ENCODE data around the gene SGO2.
A peak's percentile ranks its signal among the peaks of the same experiment; 100 is the strongest.

The SGO2 gene

DNA sequence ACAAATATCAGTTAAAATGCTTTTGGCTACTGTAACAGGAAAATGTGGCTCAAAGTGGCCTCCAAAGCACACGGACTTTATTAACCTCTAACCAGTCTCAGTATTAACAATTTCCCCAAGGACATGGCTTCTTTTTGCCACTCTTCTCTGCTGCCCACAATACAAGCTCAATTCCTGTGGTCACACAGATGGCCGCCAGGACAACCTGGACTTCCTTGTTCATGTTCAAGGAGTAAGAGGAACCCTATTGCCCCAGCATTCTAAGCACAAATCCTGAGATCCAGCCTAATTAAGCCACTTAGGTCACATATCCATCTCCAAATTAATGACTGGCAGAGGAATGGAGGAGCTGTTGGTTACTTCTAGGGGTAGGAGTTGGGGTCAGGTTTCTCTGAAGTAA lies 98.0 kb downstream of the SGO2 start:
- DNase-seq (ENCODE audit: low spot score) = no peak

DNA sequence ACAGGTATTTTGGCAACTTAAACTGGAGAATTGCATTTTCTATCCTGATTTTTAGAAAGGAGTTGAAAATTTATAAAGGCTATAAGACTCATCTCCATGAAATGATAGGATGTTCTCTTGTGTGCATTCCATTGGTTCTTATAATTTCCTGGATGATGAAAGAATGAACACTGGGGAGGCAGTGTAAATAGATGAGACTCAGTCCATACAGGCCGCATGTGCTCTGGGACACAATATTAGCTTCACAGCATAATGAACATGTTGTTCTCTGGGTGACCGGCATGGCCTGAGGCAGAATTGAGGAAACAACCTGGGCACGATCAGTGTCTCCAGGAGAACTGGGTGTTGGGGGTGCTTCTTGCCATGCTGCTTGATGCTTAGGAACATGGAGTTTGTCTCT lies 98.7 kb downstream of the SGO2 start:
- DNase-seq (ENCODE audit: low spot score) = peak; percentile 86

GRCh38 chr2:200625282-200625681 lies 99.3 kb downstream of the SGO2 start:
- no peak for DNase-seq (ENCODE audit: low spot score)

DNA sequence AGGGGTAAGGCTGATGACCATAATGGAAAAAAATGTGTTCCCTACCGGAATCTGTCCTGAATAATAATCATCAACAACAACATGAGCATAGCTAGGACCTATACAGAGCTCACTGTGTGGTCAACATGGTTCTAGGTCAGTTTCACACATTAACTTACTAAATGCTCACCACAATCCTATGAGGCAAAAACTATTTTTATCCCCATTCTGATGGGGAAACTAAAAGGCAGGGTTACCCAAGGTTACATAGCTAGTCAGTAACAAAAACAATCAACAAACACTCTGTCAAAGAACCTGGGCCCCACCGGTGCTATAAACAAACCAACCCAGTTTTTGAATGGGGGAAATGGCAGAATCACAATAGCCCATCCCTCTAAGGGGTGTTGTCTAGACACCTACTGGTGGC lies 100.0 kb downstream of the SGO2 start:
- DNase-seq (ENCODE audit: low spot score) = peak; percentile 29

GRCh38 chr2:200627110-200627770 lies 101.2 kb downstream of the SGO2 start:
- DNase-seq (ENCODE audit: low spot score) = peak; percentile 37

GRCh38 chr2:200628461-200628860 lies 102.5 kb downstream of the SGO2 start:
- peak; percentile 34 for DNase-seq (ENCODE audit: low spot score)

DNA sequence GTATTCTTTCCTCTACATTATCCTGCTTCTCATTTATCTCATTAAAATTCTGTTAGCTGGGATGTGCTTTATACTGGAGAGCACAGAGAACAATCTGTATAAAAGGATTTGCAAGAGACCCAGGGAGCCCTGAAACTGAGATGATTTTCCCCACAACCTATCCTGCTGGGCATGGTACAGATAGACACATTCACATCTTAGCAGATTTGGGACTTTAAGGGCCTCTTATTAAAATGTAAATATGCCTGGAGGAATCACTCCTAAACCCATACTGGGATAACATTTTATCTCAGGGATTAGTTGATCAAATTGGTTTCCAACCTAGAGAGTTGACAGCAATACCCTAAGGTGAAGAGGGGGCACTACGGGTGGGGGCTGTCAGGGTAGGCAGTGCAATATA lies 105.3 kb downstream of the SGO2 start:
- DNase-seq (ENCODE audit: low spot score) = no peak

Data from kidney tubule cell (primary cell).